HuH-7 (cell line): ENCODE data around the gene SNAPC2.
A peak's percentile ranks its signal among the peaks of the same experiment; 100 is the strongest.
"Not testable (repeated sequence)": the region's sequence is repeated elsewhere in the genome, so short reads cannot be mapped to it uniquely, and the experiment has no call there.

Source experiments
- DNase-seq: peaks from one replicate; pipeline ENCODE4 v3.0.0; 2011; ENCODE audit warnings: low spot score

Gene SNAPC2

DNA sequence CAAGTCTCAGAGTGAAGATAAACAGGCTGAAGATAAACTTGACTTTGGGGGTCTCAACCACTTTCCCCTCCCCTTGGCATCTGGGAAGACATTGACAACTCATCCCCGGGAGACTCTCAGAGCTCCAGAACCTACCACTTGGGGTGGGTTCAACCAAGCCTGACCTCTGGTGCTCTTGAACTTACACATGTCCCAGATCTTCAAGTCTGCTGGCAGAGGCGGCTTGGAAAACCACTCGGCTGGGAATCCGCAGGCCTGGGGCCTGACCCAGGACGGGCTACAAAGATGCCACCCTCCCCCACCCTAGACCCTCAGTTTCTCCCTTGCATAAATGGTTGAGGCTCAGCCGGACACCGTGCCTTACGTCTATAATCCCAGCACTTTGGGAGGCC, 31.3 kb upstream of the SNAPC2 start:
- no peak for DNase-seq

DNA sequence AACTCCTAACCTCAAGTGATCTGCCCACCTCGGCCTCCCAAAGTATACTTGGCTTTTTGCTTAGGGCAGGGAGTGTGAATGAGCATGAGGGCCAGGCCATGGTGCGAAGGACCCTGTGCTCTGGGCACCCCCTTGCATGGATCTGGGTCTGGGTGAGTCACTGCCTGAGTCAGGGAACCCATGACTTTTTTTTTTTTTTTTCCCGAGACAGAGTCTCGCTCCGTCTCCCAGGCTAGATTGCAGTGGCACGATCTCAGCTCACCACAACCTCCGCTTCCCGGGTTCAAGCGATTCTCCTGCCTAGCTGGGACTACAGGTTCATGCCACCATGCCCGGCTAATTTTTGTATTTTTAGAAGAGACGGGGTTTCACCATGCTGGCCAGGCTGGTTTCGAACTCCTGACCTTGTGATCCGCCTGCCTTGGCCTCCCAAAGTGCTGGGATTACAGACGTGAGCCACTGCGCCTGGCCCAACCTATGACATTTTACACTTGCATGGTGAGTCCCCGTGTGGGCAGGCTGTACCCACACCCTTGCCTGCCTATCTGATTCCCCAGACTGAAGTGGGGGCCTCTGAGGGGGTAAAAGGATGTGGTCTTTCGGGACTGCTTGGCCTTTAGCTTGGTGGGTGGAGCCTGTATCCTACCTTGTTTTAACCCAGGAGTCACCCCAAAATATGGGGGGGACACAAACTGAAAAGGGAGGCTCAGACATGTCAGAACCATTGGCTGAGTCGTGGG, 26.6 kb upstream of the SNAPC2 start:
- DNase-seq: not testable (repeated sequence)

DNA sequence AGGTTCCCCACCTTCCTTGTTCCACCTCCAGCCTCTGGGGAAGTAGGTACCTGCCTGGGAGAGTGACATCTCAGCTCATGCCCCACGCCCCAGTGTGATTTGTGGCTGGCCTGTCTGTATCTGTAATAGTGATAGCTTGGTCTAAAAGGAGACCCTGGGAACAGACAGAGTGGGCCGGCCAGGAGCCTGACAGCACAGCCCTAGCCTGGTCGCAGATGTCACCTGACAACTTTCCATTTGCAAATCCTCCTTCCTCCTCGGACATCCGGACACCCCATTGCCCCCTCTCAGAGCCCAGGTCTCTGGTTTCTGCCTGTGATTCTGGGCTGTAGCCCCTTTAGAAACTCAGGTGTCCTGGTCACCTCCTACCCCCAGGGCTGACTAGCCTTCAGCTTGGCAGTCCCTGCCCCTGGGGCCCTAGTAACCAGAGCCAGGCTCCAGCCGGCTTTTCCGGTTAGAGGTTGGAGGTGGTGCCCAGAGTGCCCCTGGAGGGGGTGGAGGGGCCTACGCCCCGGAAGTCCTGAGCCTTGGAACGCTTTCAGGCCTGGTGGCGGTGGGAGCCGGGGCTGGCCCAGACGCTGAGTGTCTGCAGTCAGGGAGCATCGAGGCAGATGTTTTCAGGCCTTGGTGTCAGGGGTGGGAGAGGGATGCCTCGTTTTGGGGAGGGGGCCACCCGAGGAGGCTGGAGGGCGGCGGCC, 25.4 kb upstream of the SNAPC2 start:
- no peak for DNase-seq

DNA sequence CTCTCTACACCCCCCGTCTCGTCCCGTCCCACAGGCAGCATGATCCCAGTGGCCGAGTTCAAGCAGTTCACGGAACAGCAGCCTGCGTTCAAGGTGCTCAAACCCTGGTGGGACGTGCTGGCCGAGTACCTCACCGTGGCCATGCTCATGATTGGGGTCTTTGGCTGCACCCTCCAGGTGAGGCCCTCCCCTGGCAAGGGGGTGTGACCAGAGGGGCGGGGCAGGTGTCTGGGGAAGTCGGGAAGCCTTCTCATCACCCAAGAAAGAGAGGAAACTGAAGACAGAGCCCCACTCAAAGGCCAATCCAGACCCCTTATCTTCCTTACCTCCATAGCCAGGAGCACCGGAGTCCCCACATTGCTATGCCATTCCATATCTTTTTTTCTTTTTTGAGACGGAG, 24.6 kb upstream of the SNAPC2 start:
- DNase-seq: no peak

DNA sequence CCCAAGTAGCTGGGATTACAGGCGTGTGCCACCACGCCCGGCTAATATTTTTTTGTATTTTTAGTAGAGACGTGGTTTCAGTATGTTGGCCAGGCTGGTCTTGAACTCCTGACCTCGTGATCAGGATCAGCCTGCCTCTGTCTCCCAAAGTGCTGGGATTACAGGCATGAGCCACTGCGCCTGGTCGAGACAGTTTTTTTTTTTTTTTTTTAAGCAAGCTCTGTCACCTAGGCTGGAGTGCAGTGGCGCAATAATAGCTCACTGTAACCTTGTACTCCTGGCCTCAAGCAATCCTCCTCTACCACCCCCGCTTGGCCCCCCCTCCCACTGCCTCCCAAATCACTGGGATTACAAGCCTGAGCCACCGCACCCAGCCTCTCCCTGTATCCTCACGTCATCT, 22.8 kb upstream of the SNAPC2 start:
- DNase-seq: no peak

DNA sequence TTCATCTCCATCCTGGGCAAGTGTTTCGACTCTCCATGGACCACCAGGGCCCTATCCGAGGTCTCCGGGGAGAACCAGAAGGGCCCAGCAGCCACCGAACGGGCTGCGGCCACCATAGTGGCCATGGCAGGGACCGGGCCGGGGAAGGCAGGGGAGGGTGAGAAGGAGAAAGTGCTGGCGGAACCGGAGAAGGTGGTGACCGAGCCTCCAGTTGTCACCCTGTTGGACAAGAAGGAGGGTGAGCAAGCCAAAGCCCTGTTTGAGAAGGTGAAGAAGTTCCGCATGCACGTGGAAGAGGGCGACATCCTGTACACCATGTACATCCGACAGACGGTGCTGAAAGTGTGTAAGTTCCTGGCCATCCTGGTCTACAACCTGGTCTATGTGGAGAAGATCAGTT, 21.2 kb upstream of the SNAPC2 start:
- DNase-seq: no peak

DNA sequence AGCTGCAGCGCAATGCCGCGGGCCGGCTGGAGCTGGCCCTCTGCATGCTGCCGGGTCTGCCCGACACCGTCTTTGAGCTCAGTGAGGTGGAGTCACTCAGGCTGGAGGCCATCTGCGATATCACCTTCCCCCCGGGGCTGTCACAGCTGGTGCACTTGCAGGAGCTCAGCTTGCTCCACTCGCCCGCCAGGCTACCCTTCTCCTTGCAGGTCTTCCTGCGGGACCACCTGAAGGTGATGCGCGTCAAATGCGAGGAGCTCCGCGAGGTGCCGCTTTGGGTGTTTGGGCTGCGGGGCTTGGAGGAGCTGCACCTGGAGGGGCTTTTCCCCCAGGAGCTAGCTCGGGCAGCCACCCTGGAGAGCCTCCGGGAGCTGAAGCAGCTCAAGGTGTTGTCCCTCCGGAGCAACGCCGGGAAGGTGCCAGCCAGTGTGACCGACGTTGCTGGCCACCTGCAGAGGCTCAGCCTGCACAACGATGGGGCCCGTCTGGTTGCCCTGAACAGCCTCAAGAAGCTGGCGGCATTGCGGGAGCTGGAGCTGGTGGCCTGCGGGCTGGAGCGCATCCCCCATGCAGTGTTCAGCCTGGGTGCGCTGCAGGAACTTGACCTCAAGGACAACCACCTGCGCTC, 20.3 kb upstream of the SNAPC2 start:
- DNase-seq: no peak

DNA sequence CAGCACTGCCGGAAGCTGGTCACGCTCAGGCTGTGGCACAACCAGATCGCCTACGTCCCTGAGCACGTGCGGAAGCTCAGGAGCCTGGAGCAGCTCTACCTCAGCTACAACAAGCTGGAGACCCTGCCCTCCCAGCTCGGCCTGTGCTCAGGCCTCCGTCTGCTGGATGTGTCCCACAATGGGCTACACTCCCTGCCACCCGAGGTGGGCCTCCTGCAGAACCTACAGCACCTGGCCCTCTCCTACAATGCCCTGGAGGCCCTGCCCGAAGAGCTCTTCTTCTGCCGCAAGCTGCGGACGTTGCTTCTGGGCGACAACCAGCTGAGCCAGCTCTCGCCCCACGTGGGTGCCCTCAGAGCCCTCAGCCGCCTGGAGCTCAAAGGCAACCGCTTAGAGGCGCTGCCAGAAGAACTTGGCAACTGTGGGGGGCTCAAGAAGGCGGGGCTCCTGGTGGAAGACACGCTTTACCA, 19.7 kb upstream of the SNAPC2 start:
- no peak for DNase-seq

DNA sequence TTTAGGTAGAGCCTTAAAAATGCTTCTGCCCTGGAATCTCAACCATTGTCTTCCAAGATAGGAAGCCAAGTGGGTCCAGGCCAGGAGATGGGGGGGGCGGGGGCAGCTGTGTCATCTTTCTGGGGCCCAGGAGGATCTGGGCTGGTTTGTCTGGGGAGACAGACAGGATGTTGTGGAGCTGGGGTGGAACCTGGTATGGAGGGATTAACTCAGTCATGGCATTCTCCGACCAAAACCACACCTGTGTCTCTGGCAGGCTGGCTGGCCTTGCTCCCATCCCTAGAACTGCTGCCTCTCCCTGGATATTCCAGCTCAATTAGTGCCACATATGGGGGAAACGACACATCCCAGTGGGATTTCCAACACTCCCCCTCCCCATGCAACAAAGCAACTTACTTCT, 19.2 kb upstream of the SNAPC2 start:
- DNase-seq: no peak

DNA sequence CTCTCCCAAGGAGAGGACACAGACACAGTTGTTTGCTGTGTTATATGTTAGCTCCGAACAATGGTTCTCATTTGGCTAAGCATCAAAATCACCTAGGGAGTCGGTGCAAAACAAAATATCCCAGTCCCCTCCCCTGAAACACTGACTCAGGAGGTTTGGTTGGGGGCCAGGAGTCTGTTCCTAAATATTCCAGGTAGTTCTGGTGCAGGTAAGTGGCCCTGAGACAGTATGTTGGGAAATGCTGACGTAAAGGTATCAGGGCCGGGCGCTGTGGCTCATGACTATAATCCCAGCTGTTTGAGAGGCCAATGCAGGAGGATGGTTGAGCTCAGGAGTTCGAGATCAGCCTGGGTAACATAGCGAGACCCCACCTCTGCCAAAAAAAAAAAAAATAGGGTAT, 18.8 kb upstream of the SNAPC2 start:
- no peak for DNase-seq

DNA sequence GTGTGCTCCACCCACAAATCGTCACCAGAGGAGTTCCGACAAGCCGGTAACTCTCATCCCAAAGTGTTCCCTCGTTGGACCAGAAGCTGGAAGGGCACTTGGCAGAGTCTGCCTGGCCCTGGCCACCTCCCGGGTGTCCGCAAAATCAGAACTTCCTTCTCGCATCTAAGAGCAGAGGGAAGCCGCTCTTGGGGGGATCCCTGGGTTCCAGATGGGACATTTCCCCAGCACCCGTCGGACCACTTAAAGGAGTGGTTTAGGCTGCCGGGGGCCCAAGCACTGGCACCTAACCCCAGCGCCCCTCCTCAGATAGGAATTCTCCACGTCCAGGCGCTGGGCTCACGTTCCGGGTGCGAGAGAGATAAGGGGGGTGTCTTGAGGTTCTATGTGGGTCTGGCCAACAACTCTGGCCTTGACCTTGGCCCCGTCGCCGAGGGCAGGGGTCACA, 17.3 kb upstream of the SNAPC2 start:
- no peak for DNase-seq

DNA sequence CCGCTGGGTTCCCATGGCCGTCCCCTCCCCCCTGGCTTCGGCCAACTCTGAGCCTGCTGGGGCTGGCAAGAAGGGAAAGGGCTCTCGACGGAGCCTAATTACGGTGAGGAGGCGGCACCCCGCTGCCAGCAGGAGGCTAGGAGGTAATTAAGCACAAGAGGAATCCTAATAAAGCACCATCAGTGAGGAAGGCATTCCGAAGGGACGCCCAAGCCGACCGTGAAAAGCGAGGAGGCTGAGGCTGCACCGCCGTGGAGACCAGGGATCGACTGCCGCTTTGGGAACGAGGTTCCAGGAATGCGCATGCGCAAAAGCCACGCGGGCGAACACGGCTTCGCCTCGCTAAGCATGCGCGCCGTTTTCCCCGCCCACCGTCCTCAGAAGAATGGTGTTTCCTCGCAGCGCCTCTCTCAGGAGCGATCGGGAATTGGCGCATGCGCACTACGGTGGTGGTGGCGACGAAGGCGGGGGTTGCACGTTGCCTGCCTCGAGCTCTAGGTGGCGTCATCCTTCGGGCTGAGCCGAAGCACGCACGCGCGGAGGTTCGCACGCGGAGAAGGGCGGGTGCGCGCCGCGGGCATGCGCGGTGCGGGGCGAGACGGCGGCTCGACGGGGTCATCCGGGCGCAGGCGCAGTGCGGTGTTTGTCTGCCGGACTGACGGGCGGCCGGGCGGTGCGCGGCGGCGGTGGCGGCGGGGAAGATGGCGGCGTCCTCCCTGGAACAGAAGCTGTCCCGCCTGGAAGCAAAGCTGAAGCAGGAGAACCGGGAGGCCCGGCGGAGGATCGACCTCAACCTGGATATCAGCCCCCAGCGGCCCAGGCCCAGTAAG, 16.7 kb upstream of the SNAPC2 start, which contains the start of gene MAP2K7:
TSS of gene MAP2K7 (plus strand) at position 634 of the 830 bp plus-strand sequence. CDS start at position 702, 68 bp downstream.
- peak; percentile 95 for DNase-seq

DNA sequence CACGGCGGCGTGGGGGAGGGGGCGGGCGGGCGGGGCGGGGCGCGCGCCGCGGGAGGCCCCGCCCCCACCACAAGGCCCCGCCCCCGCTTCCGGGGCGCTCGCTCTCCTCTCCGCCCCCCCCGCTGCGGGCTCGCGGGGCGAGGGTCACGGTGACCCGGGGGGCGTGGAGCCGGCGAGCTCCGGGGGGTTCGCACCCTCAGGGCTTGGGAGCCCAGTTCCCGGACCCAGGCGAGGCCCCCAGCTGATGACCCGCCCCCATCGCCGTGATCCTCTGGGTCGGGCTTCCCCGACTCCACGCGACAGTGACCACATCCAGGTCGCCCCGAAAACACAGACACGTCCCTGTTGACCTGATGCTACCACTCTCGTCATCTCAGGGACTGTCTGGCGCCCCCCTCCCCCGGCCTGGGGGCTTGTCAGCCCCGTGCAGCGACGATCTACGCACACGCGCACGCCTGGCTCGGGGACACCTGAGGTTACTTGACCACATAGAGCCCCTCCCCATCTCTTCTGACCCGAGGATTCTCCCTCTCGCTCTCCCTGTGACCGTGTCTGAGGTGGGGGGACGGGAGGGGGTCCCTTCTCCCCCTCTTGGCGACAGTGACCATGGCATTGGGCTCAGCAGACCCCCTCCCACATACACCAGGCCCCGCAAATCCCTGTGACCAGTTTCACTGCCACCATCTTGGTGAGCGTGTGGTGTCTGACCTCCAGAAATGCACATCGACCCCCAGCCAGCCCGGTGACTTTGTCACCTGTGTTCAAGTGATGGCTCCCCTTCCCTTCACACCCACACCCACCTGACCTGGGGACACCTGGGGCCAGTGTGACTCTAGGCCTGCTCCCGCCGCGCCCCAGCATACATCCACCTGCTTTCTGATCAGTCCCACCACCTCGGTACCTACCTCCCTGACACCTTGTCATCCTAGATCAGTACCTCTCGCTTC, 15.8 kb upstream of the SNAPC2 start:
- DNase-seq: peak; percentile 40

DNA sequence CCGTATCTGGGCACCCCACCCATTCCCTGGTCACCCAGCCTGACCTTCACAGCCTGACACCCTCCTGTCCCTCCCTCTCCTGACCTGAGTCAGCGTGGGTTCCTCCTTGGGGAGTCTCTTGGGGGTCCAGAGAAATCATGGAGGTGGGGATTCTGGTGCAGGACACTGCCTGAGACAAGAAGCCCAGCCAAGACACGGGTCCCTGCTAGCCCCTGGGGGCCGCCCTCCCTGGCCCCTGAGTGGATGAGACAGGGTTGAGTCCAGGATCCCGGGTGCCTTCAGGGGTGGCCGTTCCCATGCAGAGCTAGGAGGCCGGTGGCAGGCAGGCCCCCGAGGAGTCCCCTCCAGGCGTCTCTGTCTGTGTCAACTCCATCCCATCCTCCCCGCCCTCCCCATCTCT, 14.9 kb upstream of the SNAPC2 start:
- DNase-seq: no peak

DNA sequence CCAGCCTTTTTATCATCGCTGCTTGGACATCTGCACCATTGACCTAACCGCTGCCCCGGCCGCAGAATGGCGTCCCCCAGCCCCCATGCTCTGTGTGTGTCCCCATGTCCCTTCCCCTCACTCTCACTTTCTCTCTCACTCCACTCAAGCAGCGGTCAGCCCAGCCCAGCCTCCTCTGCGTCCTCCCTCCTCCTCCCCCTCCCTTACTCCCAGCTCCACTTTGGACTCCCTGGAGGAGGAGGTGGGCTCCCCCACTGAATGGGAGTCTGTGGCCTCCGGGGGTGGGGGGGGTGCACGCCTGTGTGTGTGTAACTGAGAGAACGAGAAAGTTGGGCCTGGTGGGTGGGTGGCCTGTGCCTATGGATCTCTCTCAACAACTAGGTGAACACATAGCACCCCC, 14.3 kb upstream of the SNAPC2 start:
- DNase-seq: no peak

DNA sequence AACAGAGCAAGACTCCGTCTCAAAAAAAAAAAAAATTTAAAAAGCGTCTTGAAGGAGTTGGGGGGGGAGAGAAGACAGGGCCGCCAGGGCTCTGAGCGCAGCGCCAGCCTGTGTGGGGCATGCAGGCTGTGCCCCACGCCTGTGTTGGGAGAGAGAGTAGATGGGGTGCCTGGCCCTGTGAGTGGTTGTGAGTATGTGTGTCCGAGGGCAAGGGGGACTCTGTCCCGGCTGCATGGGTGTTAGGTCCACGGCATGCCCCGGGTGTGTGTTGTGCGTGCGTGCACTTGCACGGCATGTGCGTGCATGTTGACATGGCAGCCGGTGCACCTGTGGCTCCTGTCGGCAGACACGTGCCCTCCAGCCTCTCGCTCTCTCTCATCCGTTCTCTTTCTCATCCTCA, 13.0 kb upstream of the SNAPC2 start:
- no peak for DNase-seq

DNA sequence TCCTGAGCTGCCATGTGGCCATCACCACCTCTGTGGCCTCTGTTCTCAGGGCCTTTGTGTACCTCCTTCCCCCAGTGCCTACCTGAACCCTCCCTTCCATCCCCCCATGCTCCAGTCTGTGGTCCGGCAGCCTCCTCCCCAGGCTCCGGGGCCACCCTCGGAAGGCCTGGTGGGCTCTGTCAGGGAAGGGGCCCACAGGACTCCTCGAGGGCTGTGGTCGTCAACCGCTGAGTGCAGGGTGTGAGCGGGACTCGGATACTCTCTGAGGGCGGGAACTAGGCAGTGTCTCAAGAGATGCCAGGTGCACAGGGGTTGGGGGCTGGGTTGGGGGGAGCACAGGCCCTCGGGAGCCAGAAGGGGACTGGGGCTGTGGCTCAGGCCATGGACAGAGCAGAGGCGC, 12.6 kb upstream of the SNAPC2 start:
- DNase-seq: no peak

DNA sequence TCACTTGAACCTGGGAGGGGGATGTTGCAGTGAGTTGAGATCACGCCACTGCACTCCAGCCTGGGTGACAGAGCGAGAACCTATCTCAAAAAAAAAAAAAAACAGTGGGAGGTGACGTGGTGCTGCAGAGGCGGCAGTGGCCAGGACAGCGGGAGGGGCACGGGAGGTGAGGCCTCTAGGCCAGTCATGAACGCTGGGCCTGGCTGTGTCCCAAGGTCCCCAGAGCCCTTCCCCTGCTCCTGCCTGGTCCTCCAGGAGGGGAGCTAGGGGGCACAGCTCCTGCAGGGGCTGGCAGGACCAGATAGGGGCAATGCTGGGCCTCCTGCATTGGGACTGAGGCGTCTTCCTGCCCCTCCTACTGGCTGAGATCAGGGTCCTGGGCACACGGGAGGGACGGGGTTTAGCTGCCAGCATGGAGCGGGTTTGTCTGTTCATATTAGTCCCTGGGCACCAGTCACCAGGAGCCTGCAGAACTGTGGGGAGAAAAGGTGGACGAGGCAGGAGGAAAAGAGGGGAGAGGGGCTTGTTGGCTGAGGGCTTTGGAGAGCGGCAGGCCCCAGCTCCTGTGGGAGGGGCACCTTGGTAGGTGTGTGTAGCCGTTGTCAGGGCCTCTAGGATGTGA, 11.9 kb upstream of the SNAPC2 start:
- no peak for DNase-seq

DNA sequence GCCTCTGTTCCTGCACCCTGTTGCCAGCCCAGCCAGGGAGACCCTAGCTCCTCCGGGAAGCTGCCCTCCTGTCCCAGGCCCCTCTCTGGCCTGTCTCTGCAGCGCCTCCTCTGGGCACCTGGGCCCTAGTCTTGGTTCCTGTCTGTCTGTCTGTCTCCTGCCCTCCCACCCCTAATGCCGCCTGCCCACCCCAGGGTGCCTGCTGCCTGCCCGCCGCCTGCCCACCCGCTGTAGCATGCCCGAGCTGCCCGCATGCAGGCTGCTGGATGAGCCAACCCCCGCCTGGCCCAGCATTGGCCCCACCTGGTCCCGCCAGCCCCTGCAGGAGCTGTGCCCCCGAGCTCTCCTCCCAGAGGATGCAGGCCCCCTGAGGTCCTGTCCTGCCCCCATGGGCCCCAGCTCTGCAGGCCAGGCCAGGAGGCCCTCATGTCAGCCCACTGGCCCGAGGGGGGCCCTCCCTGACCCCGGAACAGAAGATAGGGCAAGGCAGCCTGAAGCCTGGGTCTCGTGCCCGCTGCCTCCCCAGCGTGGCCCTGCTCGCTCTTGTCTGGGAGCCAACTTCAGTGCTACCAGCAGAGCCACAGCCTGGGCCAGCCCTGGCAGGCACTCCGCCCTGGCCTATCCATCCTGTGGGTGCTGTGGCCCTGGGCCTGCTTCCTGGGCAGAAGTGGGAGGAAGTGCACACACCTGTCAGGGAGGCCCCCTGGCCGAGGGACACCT, 11.2 kb upstream of the SNAPC2 start:
- no peak for DNase-seq
